Activated CD8-positive, alpha-beta T cell treated with anti-CD3 and anti-CD28 coated beads for 36 hours (primary cell): ENCODE data around the gene CACUL1. TPM values are rescaled to one million over a fixed set of nuclear protein-coding genes. Genes with fewer than 3 reads are reported as not detected.

ENCODE experiments used
- ATAC-seq: fragments of 200-7000 bp; cut with Tn5 transposase; one replicate; pipeline ENCODE4 v1.10.0; 2021; ENCODE audit warnings: mild to moderate bottlenecking, moderate library complexity
- CTCF ChIA-PET: fragments of 350-600 bp; sonication (Branson Sonifier 250); formaldehyde crosslinking; loops from one replicate; lab custom pipeline; 2021; ENCODE audit warnings: antibody characterized with exemption; lab: Charles Lee
- POLR2A ChIA-PET: fragments of 350-600 bp; sonication (Branson Sonifier 250); formaldehyde crosslinking; loops from one replicate; lab custom pipeline; 2021; ENCODE audit warnings: antibody characterized with exemption; lab: Charles Lee
- DNase-seq: peaks from one replicate; pipeline ENCODE4 v3.0.0-alpha.2; 2020
- H3K27ac Mint-ChIP-seq: one replicate; pipeline ENCODE4 v1.8.0; 2021; ENCODE audit warnings: mild to moderate bottlenecking, mixed read lengths
- H3K27me3 Mint-ChIP-seq: one replicate; pipeline ENCODE4 v1.8.0; 2021; ENCODE audit warnings: mixed read lengths
- H3K36me3 Mint-ChIP-seq: one replicate; pipeline ENCODE4 v1.8.0; 2021; ENCODE audit warnings: low read depth, mixed read lengths
- H3K4me1 Mint-ChIP-seq: one replicate; pipeline ENCODE4 v1.8.0; 2021; ENCODE audit warnings: low read depth, mixed read lengths
- H3K4me3 Mint-ChIP-seq: one replicate; pipeline ENCODE4 v1.8.0; 2021; ENCODE audit warnings: mild to moderate bottlenecking, moderate library complexity, mixed read lengths
- H3K9me3 Mint-ChIP-seq: one replicate; pipeline ENCODE4 v1.8.0; 2021; ENCODE audit warnings: mixed read lengths
- CTCF ChIP-seq: fragments of 200-600 bp; IDR thresholded peaks from one replicate; pipeline ENCODE4 v1.8.0; 2022; ENCODE audit warnings: antibody characterized with exemption, mild to moderate bottlenecking
- intact Hi-C: fragments of 100-400 bp; cut with micrococcal nuclease; formaldehyde crosslinking; loops from one replicate; pipeline ENCODE4 v1.10.0; 2022
- total RNA-seq, 2 experiments: library from RNA; stranded (reverse); gene quantifications; one replicate each; pipeline ENCODE4 v1.2.3, GENCODE V29; 2021

CACUL1 gene
- total RNA-seq, 2 experiments from 2014 or later, result 25.6 to 26.1 TPM

- ATAC-seq, result no peak
Observed at GRCh38 chr10:118712930-118713634, 41.7 kb downstream of the CACUL1 start.

GRCh38 chr10:118712080-118712479 is 42.7 kb downstream of the CACUL1 start:
- intact Hi-C loops, result no loop called here
- no peak for DNase-seq
- peaks cover 7% of the 10 kb centered on the region for H3K4me1 Mint-ChIP-seq
- no peak overlapping the region for H3K4me3 Mint-ChIP-seq
- H3K36me3 Mint-ChIP-seq, result peaks cover 5% of the 10 kb centered on the region
- H3K9me3 Mint-ChIP-seq, result no peaks in the 10 kb centered on the region
- CTCF ChIA-PET, result interaction anchor here (0.9 to 2.5 kb wide), 6 partner anchors 9 to 144 kb away, joined by 3 to 15 read pairs (median 4); no protein-coding TSS in a partner anchor
- no peak for TF ChIP-seq CTCF
- POLR2A ChIA-PET, result interaction anchor here (0.6 to 1.8 kb wide), 4 partner anchors 12 to 140 kb away, joined by 3 to 6 read pairs (median 3); partner anchors contain the start of gene CACUL1
- ATAC-seq, result no peak
- H3K27me3 Mint-ChIP-seq, result no peaks in the 10 kb centered on the region
- H3K27ac Mint-ChIP-seq, result no peak overlapping the region

More at GRCh38 chr10:118712930-118713634, 41.7 kb downstream of the CACUL1 start:
- POLR2A ChIA-PET, result interaction anchor here (1.2 to 1.8 kb wide), 2 partner anchors 41 to 141 kb away, joined by 3 to 6 read pairs; partner anchors contain the start of gene CACUL1
- peaks cover 2% of the 10 kb centered on the region for H3K36me3 Mint-ChIP-seq
- intact Hi-C loops, result no loop called here
- no peaks in the 10 kb centered on the region for H3K27me3 Mint-ChIP-seq
- no peaks in the 10 kb centered on the region for H3K9me3 Mint-ChIP-seq
- DNase-seq, result no peak
- no peak overlapping the region for H3K27ac Mint-ChIP-seq
- CTCF ChIA-PET, result interaction anchor here (0.9 to 2.5 kb wide), 6 partner anchors 8 to 145 kb away, joined by 3 to 15 read pairs (median 4); no protein-coding TSS in a partner anchor
- peak; percentile 13 for TF ChIP-seq CTCF
- H3K4me1 Mint-ChIP-seq, result peaks cover 14% of the 10 kb centered on the region
- no peak overlapping the region for H3K4me3 Mint-ChIP-seq

- intact Hi-C loops, result no loop called here
- no peak for DNase-seq
- Mint-ChIP-seq H3K36me3 (peaks cover 12% of the 10 kb centered on the region), H3K27ac (no peak overlapping the region), H3K4me3 (no peak overlapping the region), H3K4me1 (peaks cover 7% of the 10 kb centered on the region), H3K27me3 (no peaks in the 10 kb centered on the region), H3K9me3 (no peaks in the 10 kb centered on the region)
- POLR2A ChIA-PET, result no interaction called here
- CTCF ChIA-PET, result interaction anchor here (0.8 kb wide), 1 partner anchor 11 kb away, joined by 3 read pairs; no protein-coding TSS in a partner anchor
- no peak for ATAC-seq
- no peak for TF ChIP-seq CTCF
Observed at GRCh38 chr10:118710487-118710886, 44.3 kb downstream of the CACUL1 start.

GRCh38 chr10:118708571-118708970 is 46.2 kb downstream of the CACUL1 start:
- ChIA-PET POLR2A (no interaction called here), CTCF (interaction anchor here (1.0 to 1.3 kb wide), 3 partner anchors 11 to 140 kb away, joined by 4 to 5 read pairs (median 4); no protein-coding TSS in a partner anchor)
- Mint-ChIP-seq H3K36me3 (peaks cover 12% of the 10 kb centered on the region), H3K9me3 (no peaks in the 10 kb centered on the region), H3K4me1 (peaks cover 3% of the 10 kb centered on the region), H3K4me3 (no peak overlapping the region), H3K27me3 (no peaks in the 10 kb centered on the region), H3K27ac (no peak overlapping the region)
- ATAC-seq, result no peak
- no peak for DNase-seq
- TF ChIP-seq CTCF, result no peak
- intact Hi-C loops, result no loop called here

- DNase-seq, result no peak
- TF ChIP-seq CTCF, result no peak
- no peaks in the 10 kb centered on the region for H3K9me3 Mint-ChIP-seq
- intact Hi-C loops, result no loop called here
- ChIA-PET CTCF (no interaction called here), POLR2A (no interaction called here)
- H3K4me1 Mint-ChIP-seq, result peaks cover 23% of the 10 kb centered on the region
- ATAC-seq, result no peak
- H3K27ac Mint-ChIP-seq, result no peak overlapping the region
- H3K4me3 Mint-ChIP-seq, result no peak overlapping the region
- H3K27me3 Mint-ChIP-seq, result no peaks in the 10 kb centered on the region
- peaks cover 30% of the 10 kb centered on the region for H3K36me3 Mint-ChIP-seq
Observed at GRCh38 chr10:118704711-118705110, 50.1 kb downstream of the CACUL1 start.
